NCI-H2107 (cell line): ENCODE data around the gene HPS4.
"Not testable (repeated sequence)": the region's sequence is repeated elsewhere in the genome, so short reads cannot be mapped to it uniquely, and the experiment has no call there.

Source experiments
- DNase-seq: peaks from one replicate; lab custom pipeline; 2025; lab: John Stamatoyannopoulos, UW

The HPS4 gene

DNA sequence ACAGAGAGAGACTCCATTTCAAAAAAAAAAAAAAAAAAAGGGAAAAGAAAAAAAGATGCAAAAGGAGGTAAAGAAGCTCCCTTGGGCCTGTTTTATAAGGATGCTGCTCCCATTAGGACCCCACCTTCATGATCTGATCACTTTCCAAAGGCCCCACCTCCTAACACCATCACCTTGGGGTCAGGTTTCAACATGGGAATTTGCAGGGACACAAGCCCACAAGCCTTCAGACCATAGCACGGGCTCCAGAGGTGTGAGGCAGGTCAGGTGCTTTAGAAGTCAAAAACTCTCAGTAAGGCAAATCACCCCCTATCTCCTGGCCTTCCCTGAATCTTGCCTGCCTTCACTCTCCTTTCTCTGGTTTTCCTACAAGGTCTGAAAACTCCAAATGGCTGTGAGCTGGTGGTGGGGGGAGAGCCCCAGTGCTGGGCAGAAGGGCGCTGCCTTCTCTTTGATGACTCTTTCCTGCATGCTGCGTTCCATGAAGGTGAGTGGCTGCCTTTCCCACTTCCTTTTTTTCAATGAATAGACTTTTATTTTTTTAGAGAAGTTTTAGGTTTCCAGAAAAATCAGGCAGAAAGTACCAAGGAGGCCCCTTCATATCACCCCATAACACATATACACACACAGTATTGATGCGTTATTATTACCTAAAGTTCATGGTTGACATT is 41.4 kb downstream of the HPS4 start:
- DNase-seq = no peak

DNA sequence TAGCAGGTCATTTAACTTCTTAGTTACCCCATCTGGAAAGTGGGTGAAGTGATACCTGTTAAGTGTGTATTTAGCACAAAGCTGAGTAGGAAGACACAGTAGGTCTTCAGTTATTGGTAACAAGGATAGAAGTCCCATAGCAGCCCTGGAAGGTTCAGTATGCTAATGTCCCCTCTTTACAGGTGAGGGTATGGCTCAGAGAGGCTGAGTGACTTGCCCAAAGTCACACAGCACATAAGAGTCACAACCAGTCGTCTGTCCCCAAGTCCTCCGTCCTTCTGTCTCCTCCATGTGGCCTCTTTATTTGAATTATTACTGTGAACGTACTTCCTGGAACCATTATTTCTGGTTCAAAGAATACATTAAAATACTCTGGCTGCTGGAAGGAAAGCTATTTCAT is 44.0 kb downstream of the HPS4 start:
- DNase-seq = no peak

DNA sequence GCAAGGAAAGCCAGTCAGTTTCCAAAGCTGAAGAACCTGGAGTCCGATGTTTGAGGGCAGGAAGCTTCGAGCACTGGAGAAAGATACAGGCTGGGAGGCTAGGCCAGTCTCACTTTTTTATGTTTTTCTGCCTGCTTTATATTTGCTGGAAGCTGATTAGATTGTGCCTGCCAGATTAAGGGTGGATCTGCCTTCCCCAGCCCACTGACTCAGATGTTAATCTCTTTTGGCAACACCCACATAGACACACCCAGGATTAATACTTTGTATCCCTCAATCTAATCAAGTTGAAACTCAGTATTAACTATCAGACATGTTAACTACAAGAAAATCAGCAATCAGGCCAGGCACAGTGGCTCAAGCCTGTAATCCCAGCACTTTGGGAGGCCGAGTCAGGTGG is 44.8 kb downstream of the HPS4 start:
- DNase-seq = not testable (repeated sequence)

DNA sequence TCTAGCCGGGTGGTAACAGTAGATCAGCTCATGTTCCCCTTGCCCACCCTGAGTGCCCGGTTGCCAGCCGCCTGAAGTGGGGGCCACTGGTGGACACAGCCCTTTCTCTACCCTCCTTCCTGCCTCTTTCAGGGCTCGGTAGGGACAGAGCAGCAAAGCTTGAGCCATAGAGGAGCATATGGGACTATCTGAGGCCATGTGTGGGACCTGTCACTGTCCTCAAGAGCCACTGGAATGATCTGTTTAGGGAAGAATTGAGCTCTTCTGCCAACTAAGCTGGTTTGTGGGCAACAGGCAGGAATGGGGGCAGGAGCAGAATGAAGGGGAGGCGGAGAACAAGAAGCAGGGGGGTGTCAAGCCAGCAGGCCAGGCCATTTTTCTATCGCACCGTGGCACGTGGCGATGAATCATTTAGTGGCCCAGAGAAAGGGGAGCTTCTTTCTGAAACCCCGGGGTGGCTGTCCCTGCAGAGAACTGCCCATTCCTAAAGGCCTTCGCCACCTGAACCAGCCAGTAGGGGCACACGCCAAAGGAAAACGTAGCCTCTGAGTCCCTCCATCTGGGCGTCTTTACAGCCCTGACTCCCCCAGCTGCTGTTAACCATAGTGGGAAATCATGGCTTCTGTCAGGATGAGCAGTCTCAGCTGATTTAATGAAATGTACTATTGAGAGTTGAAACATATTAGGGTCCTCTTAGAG is 45.7 kb downstream of the HPS4 start:
- no peak for DNase-seq

DNA sequence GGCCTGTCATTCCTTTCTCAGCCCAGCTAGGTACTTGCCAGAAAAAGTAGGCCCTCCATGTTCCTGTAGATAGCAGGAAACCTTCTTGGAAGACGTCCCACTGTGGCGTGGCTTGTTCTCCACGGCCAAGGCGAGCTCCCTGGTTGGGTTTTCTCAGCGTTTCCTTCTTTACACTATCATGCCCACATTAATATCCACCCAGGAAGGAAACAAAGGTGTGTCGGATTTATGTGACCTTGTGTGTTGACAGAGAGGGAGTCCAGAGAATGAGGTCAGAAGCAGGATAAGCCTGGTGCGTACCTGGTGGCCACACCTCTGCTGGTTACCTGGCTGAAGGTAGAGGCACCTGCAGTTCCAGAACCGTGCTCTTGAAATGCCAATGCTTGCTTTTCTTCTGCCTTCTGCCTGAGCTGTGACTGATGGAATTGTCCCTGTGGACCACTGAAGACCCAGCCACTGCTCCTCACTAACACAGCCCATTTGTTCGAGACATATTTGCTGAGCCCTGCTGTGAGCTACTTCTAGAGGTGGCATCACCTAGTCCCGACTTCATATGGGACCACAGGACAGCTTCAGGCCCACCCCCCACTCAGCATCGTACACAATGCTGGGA is 46.6 kb downstream of the HPS4 start:
- DNase-seq = no peak

DNA sequence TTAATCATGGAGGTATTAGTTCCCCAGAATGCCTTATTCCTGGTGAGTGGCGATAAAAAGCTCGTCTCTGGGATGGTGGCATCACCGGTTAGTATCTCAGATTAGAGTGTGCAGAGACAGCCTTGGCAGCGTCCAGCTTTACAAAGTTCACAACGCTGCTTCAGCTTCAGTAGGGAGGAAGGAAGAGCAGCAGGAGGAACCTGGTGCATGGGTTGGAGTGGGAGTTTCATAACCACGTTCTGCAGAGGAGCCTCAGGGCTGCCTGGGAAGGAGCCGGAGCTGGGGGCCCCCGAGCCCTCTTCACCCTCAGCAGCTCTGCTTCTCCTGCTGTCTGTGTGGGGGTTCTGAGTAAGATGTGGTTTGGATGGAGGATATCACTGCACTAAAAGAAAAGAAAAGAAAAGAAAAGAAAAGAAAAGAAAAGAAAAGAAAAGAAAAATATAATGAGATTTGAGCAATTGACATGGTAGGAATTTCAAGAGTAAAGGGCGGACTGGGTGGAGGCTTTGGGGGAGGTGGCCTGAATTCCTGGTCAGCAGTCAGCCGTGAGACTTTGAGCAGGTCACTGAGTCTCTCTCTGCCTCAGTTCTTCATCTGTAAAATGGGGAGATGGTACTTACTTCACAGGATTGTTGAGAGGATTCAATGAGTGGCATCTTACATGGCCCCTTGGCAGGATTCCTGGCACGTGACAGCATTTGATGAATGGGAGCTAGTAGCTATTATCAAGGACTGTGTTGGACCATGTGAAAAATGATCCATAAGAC is 48.1 kb downstream of the HPS4 start:
- no peak for DNase-seq

DNA sequence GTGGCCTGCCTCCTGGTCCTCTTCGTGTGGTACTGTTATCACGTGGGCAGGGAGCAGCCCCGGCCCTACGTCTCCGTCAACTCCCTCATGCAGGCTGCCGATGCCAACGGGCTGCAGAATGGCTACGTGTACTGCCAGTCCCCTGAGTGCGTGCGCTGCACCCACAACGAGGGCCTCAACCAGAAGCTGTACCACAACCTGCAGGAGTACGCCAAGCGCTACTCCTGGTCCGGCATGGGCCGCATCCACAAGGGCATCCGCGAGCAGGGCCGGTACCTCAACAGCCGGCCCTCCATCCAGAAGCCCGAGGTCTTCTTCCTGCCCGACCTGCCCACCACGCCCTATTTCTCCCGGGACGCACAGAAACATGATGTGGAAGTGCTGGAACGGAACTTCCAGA is 49.8 kb downstream of the HPS4 start:
- no peak for DNase-seq

DNA sequence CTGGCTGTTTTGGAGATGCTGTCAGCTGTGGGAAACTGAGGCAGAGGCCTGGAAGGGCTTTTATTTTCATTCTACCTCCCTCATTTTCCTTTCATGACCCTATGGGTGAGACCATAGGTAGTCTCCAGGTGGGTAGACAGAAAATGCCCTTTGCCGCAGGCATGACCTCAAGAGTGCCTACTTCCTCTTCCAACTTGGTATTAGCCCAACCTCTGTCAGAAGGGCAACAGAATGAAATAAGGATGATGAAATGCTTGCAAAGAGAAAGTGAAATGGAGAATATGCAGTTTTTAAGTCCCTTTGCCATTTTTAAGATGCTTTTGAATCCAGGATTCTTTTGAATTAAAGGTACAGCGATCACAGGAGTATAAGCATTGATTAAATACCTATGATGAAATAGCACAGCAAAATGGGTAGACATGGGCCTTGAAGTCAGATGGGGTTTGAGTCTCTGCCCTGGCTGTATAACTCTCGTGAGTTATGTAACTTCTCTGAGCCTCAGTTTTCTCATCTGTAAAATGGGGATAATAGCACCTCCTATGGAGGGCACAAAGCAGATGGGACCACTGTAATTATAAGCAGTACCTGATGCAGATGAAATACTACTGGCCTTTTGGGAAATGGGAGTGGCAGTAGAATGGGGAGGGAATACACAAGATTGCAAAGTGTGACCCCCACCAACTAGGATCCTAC is 50.8 kb downstream of the HPS4 start:
- DNase-seq = no peak

DNA sequence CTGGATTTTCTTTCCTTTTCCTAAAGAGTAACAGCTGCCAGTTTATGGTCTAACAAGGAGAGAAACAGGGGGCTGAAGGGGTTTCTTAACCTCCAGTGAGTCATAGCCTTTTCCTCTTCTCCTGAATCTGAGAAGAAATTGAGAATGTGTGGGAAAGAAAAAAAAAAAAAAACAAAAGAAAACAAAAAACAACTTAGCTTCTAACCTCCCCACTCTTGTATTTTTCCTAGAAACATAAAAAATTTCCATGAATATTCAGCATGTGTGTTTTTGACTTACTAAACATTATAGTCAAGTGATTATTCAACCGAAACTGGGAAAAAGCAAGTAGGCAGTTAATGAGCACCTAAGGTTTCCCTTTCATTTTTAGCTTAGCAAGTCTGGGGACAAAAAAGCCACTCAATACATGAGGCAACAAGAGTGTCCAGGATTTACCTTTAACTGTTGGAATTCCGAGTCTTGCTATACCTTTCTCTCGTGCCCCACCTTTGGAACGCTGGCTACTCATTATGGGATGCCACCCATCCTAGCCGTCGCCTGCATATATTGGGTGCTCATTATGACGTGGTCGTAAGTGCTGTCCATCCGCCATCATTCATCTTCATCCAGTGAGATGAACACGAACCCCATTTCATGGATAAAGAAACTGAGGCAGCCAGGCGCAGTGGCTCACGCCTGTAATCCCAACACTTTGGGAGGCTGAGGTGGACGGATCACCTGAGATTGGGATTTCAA is 52.2 kb downstream of the HPS4 start:
- no peak for DNase-seq

DNA sequence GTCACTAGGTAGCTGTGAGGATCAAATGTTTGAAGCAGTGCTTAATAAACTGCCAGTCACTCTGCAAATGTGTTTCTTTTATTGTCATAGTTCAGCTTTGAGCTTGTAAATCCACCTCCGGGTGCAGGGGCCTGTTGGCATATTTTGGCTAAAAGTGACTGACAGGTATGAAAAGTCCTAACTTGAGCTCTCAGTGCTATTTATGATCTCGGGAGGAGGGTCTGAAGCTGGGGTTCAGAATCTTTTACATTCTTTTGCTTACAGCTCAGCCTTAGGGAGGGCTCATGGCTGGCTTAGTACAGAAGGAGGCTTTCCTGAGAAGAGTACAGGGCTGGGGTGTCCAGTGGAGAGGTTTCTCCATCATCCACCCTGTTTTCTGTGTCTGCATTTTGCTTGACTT is 53.0 kb downstream of the HPS4 start:
- no peak for DNase-seq

DNA sequence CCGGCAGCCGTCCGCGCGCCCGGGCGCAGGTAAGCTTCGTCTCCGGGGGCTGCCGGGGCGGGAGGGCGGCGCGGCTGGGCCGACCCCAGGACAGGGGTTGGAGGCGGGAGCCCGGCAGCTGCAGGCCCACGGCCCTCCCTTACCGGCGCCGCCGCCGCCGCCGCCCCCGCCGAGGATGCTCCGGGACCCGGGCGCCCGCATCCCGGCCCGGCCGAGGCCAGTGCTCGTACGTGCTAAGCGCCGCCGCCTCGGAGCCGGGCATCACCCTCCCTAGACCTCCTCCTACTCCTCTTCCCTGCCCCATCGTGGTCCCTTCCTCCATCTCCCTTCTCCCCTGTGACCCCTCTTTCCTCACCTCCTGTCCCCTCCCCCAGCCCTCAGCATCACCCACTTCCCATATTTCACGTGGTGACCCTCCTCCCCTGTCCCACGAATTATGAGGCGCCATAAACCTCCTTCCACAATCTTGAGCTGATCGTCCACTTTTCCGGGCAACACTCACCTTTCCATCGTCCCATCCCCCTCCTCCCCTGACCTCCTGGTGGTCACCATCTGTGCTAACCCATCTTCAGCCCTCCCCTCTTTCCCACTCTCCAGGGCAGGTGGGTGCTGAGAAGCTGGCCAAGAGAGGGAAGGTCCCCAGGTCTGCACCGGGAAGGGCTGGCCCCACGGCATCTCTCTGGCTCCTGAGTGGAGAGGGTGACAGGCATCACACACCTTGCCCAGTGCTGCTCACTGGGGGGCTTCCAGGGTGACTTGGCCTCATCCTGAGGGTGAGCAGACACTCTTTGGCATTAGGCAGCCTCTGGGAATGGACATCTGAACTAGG is 53.9 kb downstream of the HPS4 start:
- no peak for DNase-seq

DNA sequence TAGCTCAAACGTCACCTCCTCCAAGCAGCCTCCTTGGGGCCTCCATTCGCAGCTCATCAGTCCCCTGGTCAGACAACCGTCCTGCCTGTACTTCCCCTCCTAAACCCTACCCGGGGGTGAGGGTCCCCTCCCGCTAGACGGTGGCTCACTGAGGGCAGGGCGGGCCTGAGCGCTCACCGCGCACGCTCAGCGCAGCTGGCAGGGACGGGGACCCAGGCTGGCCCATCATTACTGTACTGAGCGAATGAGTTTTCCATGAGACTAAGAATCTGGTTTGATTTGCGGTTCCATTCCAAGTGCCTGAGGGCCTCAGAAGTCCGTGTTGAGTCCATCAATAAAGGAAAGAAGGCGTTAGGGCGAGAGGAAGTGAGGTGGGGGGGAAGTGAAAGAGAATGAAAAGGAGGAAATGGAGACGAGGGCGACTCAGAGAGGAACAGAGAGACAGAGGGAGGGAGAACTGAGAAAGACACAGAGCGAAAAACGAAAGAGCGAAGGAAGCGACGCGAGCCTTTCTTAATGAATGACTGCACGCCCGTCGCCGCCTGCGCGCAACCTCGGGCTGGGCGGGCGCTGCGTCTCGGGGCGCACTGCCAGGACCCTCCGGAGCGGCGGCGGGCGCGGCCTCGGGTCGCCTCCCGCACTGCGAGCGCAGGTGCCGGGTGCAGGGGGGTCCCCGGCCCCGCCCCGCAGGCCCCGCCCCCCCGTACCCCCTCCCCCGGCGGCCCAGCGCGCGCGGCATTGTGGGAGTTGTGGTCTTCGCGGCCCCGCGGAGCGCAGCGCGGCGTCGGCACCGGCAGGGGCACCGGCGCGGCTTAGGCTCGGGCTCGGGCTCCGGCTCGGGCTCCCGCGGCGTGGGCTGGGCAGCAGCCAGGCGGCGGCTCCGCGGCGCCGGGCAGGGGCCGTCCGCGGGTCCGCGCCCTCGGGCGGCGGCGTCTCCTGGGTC is 54.8 kb downstream of the HPS4 start, which contains the start of gene ASPHD2:
TSS of gene ASPHD2 (plus strand) at position 746 of the 943 bp plus-strand sequence. CDS start 4,356 bp downstream, outside the sequence.
- no peak for DNase-seq

DNA sequence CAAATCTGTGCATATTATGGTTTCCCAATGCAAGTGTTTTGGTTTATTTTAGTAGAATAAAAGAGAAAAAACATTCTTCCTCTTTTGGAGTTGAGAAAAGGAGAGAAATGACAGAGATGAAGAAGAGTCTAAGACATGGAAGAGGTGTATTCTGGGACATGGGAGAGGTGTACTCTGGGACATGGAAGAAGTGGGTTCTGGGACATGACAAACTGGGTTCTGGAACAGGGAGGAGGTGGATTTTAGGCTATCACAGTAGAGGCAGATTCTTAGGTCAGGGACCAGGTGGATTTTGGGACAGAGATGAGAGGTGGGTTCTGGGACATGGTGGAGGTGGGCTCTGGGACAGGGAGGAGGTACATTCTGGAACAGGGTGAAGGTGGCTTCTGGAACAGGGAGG is 56.7 kb downstream of the HPS4 start:
- DNase-seq = no peak

DNA sequence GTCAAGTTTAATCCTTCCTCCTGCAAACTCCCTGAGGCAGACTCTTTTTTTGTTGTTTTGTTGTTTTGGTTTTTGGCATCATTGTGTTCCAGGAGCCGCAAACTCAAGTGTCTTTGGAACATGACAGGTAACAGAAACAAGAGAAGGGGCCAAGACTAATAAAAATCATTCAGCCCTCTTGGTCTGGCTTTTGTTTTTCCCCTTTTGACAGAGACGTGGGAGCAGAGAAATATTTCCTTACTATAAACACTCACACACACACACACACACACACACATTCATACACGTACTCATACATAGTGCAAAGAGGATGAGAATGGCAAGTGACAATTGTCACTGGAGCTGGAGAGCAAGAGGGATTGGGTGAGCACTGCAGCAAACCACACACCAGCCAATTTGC is 65.0 kb downstream of the HPS4 start:
- no peak for DNase-seq

DNA sequence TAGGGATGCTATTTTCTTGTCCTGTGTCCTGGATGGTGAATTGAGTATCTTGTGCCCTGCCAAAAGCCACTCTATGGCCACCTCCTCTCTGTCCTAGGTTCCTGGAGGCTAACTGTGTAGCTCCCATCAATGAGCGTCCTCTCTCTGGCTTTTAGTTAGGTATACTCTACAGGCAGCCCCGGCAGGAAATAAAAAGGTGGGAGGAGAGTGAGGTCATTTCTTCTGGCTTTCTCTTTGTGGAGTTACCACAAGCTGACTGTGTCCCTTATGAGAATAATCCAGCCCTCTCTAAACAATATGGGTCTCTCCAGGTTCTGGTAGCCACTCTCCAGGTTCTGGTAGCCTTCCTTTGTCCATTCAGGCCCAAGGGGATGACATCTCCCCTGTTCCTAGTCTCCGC is 66.2 kb downstream of the HPS4 start:
- DNase-seq = no peak

DNA sequence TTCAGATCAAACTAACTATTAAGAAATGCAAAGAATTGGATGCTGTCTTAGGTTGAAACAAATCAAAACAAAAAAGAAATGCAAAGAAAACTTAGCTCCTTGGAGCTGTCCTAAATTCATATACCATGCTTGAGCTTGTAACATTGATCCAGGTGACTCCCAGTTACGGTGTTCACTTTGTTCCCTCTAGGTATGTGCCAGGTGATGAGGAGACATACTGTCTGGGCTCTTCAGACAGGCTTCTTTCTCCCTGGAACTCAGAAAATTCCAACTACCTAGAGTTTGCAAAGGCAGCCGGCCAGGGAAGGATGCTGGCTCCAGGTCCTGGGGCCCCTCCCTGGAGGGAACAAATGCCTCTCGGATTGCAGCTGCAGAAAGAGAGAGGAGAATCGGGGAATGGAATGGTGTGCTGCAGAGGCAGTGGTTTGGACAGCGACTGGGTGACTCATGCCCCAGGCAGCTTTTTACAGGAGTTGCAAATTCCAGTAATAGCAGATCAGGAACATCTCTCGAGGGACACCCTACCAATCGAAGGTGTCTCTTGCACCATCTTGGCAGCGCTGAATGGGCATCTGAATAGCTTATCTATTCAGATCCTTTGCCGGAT is 66.8 kb downstream of the HPS4 start:
- no peak for DNase-seq

DNA sequence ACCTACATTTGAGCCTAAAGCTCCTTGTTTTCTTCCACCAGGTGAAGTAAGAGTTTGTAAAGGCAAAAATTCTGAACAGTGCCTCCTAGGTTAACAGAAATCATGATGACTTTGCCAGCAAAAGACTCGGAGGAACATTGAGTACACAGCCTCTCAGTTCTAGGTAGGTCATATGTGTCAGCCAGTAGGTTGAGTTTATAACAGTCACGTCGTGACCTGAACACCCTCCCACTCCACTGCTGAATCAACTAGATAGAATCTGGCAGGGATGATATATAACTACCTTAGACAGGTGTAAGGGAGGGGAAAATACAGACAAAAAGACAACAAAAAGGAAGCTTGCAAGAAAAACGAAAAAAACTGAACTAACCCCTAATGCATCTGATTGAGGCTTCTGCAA is 67.3 kb downstream of the HPS4 start:
- no peak for DNase-seq

DNA sequence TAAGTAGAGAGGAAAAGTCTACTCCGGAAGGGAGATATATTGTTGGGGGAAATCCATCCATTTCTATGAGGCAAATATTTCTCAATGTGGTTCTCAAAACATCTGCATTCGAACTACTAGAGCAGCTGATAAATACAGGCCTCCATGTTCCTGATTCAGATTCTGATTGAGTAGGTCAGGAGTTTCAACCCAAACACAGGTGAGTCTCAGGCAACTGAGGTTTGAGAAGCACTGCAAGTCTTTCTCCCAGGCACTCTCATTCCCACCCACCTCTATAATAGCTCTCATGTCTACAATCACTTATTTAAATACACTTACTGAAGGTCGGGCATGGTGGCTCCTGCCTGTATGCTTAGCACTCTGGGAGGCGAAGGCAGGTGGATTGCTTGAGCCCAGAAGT is 69.2 kb downstream of the HPS4 start:
- no peak for DNase-seq

DNA sequence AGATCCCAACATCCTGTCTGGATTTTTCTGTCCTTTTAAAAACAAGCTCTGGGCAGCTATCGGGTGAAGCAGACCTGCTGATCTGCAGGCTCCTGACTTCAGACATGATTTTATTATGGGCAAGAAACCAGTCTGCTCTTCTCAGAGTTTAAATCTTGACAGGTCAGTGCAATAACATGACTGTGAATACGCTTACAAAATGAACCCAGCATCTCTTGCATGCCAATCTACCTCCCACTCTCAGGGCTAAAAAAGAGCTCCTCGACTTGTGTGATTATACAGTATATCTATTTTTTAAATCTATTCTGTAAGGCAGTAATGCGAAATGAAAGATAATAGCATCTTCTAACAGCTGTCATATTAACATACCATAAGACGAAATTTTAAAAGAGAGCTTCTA is 73.2 kb downstream of the HPS4 start:
- no peak for DNase-seq
